ENCODE results near the gene SERPINE2.

The SERPINE2 gene

DNA sequence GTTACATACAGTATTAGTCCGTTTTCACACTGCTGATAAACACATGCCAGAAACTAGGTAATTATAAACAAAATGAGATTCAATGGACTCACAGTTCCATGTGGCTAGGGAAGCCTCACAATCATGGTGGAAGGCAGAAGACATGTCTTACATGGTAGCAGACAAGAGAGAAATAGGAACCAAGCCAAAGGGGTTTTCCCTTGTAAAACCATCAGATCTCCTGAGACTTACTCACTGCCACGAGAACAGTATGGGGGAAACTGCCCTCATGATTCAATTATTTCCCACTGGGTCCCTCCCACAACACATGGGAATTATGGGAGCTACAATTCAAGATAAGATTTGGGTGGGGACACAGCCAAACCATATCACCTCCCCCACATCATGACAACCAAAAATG lies 99.6 kb downstream of the SERPINE2 start:
- DNase-seq: peak in 1 of 2 donors; percentile 30

GRCh38 chr2:223937535-223937934 lies 101.6 kb downstream of the SERPINE2 start:
- DNase-seq: no peak

- no peak for DNase-seq
These were observed 102.2 kb downstream of the SERPINE2 start for GRCh38 chr2:223936862-223937326.

DNA sequence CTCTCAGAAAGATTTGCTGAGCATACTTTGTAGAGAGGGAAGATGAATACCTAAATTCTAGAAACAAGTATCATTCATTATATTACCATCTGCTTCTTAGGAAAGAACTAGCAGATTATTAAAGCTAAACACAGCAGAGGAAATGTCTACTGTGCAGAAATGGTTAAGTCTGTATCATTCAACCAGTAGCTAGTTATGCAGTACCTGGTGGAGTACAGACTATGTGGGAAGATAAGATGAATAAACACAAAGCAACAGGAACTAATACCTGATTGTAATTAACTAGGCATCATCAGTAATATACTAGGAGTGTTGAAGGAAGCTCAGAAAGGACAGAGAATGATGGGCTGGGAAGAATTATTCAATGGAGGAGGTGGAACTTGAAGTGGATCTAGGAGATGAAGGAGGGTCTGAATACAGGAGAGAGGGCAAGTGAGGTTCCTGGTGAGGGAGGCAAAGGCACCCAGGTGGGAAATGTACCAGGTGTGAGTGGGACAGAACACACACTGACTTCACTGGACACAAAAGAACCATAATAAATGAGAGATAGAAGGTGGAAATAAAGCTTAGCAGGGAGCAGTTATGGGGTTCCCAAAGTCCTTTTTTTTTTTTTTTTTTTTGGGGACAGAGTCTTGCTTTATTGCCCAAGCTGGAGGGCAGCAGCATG lies 103.5 kb downstream of the SERPINE2 start:
- DNase-seq: no peak

DNA sequence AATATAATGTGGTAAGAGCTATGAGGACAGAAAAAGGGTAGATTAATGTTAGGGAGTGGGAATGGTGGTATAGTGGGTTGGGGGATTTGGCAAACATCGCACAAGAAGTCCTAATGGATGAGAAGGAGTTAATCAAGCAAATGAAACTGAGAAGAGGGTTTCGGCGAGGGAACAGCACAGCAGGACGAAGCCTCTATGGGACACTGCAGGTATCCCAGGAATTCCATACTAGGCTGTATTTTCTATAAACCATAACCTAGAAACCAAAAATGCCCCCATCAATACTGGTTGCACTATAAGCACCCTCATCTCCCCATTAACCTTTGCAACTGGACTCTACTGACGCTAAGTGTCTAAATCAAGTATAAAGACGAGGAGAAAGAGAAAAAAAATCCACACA lies 104.2 kb downstream of the SERPINE2 start:
- no peak for DNase-seq

DNA sequence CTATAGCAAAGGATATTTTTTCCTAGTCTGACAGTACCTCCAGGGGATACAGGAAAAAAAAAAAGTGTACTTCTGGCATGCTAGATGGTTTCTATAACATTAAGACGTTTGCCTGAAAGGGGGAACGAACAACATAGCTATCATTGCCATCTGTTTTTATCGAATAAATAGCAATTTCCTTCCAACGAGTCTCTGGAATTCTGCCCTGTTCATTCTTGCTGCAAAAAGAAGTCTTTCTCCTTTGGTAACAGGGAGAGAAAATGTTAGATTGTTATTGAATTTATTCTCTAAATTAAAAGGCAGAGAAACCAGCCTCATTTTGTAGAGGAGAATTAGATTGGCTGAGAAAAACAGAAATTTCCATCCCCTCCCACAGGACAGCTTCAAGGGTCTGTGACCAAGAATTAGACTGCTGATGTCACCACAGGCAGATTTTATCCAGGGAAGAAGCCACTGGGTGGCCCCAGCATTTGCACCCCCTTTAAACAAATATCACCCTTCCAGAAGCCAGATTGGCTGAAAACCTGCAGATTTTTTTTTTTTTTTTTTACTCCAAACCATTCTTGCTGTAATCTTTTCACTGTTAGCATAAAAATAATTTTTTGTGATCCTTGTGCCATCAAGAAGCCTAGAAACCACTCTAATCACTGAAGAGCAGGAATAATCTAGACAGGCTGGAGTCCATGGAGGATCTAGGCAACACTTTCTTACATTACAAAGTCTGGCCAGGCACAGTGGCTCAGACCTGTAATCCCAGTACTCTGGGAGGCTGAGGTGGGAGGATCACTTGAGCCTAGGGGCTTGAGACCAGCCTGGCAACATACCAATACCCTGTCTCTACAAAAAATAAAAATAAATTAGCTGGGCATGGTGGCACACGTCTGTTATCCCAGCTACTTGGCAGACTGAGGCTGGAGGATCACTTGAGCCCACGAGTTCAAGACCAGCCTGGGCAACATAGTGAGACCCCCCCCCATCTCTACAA lies 106.0 kb downstream of the SERPINE2 start:
- DNase-seq: no peak

DNA sequence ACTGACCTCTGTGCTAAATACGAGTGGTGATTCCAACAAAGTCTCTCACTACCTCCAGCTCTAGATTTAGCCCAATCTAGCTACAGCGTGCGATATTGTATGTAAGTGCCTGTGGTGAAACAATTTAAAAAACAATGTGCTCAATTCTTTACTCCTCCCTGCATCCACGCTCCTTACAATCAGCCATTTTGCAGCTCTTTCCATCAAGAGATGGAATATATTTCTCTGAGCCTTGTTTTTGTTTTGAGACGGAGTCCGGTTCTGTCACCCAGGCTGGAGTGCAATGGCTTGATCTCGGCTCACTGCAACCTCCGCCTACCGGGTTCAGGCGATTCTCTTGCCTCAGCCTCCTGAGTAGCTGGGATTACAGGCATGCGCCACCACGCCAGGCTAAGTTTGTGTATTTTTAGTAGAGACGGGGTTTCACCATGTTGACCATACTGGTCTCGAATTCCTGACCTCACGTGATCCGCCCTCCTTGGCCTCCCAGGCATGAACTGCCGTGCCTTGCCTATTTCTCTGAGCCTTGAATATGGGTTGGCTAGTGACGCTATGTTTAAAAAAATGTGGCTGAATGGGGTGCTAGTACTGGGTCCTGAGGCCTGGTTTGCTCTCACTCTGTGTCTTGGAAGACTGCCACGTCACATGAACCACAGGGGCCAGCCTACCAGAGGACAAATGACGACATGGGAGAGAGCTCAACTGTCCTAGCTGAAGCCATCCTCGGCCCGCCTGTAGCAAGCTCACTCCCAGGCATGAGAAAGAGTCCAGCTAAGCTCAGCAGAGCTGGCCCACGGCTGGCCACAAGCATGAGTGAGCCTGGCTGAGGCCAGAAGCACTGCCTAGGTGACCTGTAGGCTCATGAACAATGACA lies 108.7 kb downstream of the SERPINE2 start:
- DNase-seq: no peak

GRCh38 chr2:223929571-223930102 lies 109.4 kb downstream of the SERPINE2 start:
- no peak for DNase-seq

DNA sequence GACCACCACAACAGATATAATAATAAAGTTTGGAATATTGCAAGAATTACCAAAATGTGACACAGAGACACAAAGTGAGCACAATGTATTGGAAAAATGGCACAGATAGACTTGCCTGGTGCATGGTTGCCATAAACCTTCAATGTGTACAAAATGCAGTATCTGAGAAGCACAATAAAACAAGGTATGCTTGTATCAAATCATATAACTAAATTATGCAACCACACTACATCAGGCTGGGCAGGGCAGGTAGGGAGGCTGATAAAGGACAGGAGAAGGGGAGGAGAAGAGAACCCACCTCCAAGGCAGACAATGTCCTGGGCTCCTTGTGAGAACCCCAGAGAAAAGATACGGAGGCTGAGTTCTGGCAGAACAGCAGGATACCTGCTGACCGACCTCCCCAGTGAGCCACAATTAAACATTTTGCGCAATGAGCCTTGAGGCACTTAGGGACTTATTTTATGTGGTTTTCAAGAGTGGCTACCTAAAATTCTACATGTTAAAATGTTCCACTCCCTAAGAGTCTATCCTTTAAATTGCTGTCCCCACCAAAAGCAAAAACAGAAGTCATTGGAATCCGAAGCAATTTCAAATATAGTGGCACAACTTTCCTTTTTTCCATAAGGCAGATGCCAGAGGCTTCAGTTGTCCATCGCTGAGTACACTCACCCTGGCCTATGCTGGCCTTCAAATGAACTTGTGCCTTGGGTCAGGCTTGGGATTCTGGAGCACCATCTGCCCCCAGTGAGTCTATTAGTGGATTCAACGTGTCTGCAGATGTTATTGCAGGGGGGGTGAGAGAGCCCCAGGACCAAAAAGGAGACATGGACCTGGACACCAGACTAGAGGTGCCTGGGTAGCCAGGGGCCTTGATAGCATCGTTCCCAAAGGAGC lies 110.7 kb downstream of the SERPINE2 start:
- no peak for DNase-seq

- no peak for DNase-seq
These were observed 114.0 kb downstream of the SERPINE2 start for GRCh38 chr2:223925106-223925505.

All from stimulated activated CD4-positive, alpha-beta T cell treated with anti-CD3 and anti-CD28 coated beads, Interleukin-2, amount 100 ng/mL, for 24 hours (primary cell).